Astrocyte of the spinal cord (primary cell): Measurements from ENCODE around the gene HTR1D.
A peak's percentile ranks its signal among the peaks of the same experiment; 100 is the strongest.

Source experiments
- DNase-seq: peaks from one replicate; pipeline ENCODE4 v3.0.0; 2011; ENCODE audit warnings: low read depth, low spot score
- H3K4me3 ChIP-seq: 2 replicates; pipeline ENCODE4 v1.5.1; 2011; ENCODE audit warnings: low read depth, mild to moderate bottlenecking, low read length, moderate library complexity
- CTCF ChIP-seq: IDR thresholded peaks from 2 replicates; pipeline ENCODE4 v1.5.1; 2012; ENCODE audit warnings: low read depth, mild to moderate bottlenecking, low read length, inconsistent platforms
- in situ Hi-C: cut with HindIII; loops from 2 replicates; pipeline ENCODE4 v1.10.0; 2017; ENCODE audit warnings: low sequenced_read_pairs

Gene HTR1D

GRCh38 chr1:23168445-23169194, 48.7 kb downstream of the HTR1D start, which contains the start of gene LUZP1:
Gene LUZP1, minus strand, starts transcription at chr1:23168856.
- no peak for TF ChIP-seq CTCF
- peak; percentile 87 for DNase-seq
- in situ Hi-C loops, result no loop called here
- H3K4me3 ChIP-seq, result peak within 1 kb of the TSS; percentile 53

DNA sequence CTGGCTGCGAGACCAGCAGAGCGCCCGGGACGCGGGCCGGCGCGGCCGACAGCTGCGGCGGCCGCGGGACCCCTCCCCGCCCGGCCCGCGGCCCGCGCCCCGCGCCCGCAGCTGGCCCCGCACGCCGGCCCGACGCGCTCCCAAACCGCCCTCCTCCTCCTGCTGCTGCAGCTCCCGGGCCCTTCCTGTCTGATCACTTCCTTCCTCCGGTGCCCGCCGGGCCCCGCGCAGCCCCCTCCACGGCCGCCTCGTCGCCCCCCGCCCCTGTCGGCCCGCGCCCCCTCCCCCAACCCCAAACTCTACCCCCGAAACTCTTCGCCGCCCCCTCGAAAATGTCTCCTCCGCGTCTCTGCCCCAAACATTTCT, 49.2 kb downstream of the HTR1D start:
- H3K4me3 ChIP-seq, result peak overlapping the region; percentile 53
- TF ChIP-seq CTCF, result no peak
- no peak for DNase-seq
- in situ Hi-C loops, result no loop called here

GRCh38 chr1:23167353-23168078, 49.8 kb downstream of the HTR1D start:
- peak; percentile 84 for DNase-seq
- in situ Hi-C loops, result no loop called here
- no peak for TF ChIP-seq CTCF
- peak overlapping the region; percentile 53 for H3K4me3 ChIP-seq

DNA sequence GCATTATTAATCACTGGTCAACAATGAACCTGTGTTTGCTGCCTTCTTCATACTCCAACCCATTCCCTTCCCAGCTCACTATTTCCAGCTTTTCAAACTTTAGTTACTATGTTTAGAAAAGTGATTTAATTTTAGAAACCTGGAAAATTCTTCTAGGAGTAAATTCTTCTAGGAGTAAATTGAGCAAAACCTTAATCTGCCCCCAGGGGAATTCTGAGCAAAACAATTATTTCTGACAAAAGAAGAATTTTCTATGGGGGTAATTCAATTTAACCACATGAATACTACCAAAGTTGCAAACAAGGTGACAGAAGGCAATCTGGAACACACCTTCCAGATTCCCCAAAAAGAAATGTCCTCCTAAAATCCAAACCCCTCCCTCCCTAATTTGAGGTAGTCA, 50.4 kb downstream of the HTR1D start:
- no peak for TF ChIP-seq CTCF
- H3K4me3 ChIP-seq, result peak overlapping the region; percentile 53
- DNase-seq, result no peak
- in situ Hi-C loops, result no loop called here

DNA sequence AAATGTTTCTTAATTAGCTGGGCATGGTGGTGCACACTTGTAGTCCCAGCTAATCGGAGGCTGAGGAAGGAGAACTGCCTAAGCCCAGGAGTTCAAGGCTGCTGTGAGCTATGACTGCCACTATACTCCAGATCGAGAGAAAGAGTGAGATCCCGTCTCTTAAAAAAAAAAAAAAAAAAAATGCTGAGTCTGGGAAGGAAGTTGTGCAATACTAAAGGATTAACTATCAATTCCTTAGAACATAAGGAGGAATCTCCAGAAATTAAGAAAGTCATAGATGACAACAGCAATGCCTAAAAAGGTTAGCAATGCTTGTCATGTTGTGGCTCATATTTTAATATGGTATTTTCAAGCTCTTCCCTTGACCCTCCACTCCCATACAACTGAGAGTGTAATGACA, 53.9 kb downstream of the HTR1D start:
- DNase-seq, result no peak
- in situ Hi-C loops, result no loop called here

More for the DNA sequence above, 53.9 kb downstream of the HTR1D start:
- no peak overlapping the region for H3K4me3 ChIP-seq
- TF ChIP-seq CTCF, result no peak
